GM12891 (cell line): Measurements from ENCODE around the gene ZBTB16.

Experiments
- PAX5 ChIP-seq: IDR thresholded peaks from 2 replicates; pipeline ENCODE4 v1.6.1; 2011; ENCODE audit warnings: low read length, moderate library complexity, mild to moderate bottlenecking; ENCODE audit not compliant: insufficient read depth, severe bottlenecking
- POLR2A ChIP-seq: IDR thresholded peaks from 2 replicates; pipeline ENCODE4 v1.6.1; 2011; ENCODE audit warnings: low read depth, low read length, control low read depth
- POLR2AphosphoS5 ChIP-seq: IDR thresholded peaks from 2 replicates; pipeline ENCODE4 v1.6.1; 2011; ENCODE audit warnings: low read depth, low read length, control low read depth
- SPI1 ChIP-seq: IDR thresholded peaks from 2 replicates; pipeline ENCODE4 v1.6.1; 2011; ENCODE audit warnings: low read depth, low read length, control low read depth
- TAF1 ChIP-seq: IDR thresholded peaks from 2 replicates; pipeline ENCODE4 v1.6.1; 2011; ENCODE audit warnings: low read depth, low read length, control low read depth

DNA sequence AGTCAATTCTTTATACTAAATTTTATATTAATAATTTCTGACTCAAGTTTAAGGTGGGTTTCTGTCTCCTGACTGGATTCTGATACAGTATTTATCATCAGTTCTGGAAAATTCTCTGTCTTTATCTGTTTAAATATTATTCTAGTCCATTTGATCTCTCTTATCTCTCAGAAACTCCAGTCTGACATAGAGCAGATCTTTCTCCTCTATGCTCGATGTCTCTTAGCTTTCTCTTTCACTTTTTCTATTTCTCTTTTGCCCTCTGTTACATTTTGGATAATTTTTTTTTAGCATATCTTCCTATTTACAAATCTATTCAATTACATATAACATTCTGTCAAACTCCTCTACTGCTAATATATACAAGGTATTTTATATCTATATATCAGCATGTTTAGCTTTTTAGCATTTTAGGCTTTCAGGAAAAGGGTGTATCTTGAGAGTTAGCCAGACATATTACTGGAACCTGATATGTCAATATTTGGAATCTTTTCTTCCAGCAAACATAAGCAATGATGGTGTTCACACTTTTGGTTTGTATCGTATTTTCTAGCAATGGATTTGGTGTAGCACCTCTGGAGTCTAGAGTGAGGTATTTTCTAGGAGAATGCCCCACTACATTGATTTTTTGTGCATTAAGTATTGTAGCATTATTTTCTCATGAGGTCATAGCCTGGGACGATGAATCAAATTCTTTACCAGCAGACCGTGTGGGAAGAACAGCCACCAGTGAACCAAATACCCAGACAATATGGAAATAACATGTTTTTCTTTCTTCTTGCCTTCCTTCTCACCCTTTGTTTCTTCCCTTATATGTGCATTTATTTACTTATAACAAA is 232.6 kb downstream of the ZBTB16 start:
- TF ChIP-seq POLR2A, result no peak
- TF ChIP-seq TAF1, result no peak
- TF ChIP-seq SPI1, result no peak
- TF ChIP-seq POLR2AphosphoS5, result no peak
- TF ChIP-seq PAX5, result no peak
